RWPE1 (cell line): Measurements from ENCODE around the gene MEX3B.
A peak's percentile ranks its signal among the peaks of the same experiment; 100 is the strongest.

Source experiments
- CTCF ChIA-PET: fragments of 350-600 bp; sonication (Branson Sonifier 250); formaldehyde crosslinking; extraction: SDS; loops from one replicate; lab custom pipeline; 2021; lab: Yijun Ruan, JAX
- POLR2A ChIA-PET: fragments of 400-600 bp; formaldehyde crosslinking; extraction: SDS; loops from one replicate; lab custom pipeline; 2020; ENCODE audit warnings: antibody characterized with exemption; ENCODE audit not compliant: low non-redundant PET; lab: Yijun Ruan, JAX
- DNase-seq: peaks from one replicate; pipeline ENCODE4 v3.0.0; 2012; ENCODE audit warnings: low spot score
- H3K27ac ChIP-seq: fragments of 450-650 bp; 2 replicates; pipeline ENCODE4 v1.5.1; 2017
- CTCF ChIP-seq: fragments of 450-650 bp; conservative IDR thresholded peaks from 2 replicates; pipeline ENCODE4 v1.5.1; 2017; ENCODE audit warnings: low read depth, mild to moderate bottlenecking

MEX3B gene

GRCh38 chr15:82045179-82045891 is 483 bp downstream of the MEX3B start:
- ChIA-PET CTCF (interaction anchor here (0.7 kb wide), 1 partner anchor 214 kb away, joined by 3 read pairs; no protein-coding TSS in a partner anchor), POLR2A (no interaction called here)
- H3K27ac ChIP-seq, result peak overlapping the region; percentile 98
- no peak for TF ChIP-seq CTCF
- peak; percentile 33 for DNase-seq

GRCh38 chr15:82044373-82045178 is 1.2 kb downstream of the MEX3B start:
- POLR2A ChIA-PET, result no interaction called here
- no peak for TF ChIP-seq CTCF
- H3K27ac ChIP-seq, result peak overlapping the region; percentile 98
- CTCF ChIA-PET, result interaction anchor here (0.6 to 0.7 kb wide), 3 partner anchors 214 to 565 kb away, joined by 3 to 6 read pairs (median 4); no protein-coding TSS in a partner anchor
- DNase-seq, result peak; percentile 28

GRCh38 chr15:82043796-82044372 is 1.9 kb downstream of the MEX3B start:
- TF ChIP-seq CTCF, result no peak
- peak overlapping the region; percentile 98 for H3K27ac ChIP-seq
- POLR2A ChIA-PET, result no interaction called here
- no peak for DNase-seq
- CTCF ChIA-PET, result interaction anchor here (0.6 kb wide), 1 partner anchor 566 kb away, joined by 6 read pairs; no protein-coding TSS in a partner anchor

GRCh38 chr15:82043130-82043673 is 2.6 kb downstream of the MEX3B start:
- TF ChIP-seq CTCF, result no peak
- ChIA-PET CTCF (interaction anchor here (0.6 kb wide), 1 partner anchor 1166 kb away, joined by 3 read pairs; no protein-coding TSS in a partner anchor), POLR2A (no interaction called here)
- no peak overlapping the region; the same call in 1 of the 2 replicates for H3K27ac ChIP-seq
- no peak for DNase-seq

GRCh38 chr15:82040862-82041261 is 5.0 kb downstream of the MEX3B start:
- ChIA-PET POLR2A (no interaction called here), CTCF (no interaction called here)
- H3K27ac ChIP-seq, result no peak overlapping the region
- TF ChIP-seq CTCF, result no peak
- no peak for DNase-seq

- TF ChIP-seq CTCF, result no peak
- no peak for DNase-seq
- no peak overlapping the region for H3K27ac ChIP-seq
- CTCF ChIA-PET, result no interaction called here
- POLR2A ChIA-PET, result no interaction called here
Measured at GRCh38 chr15:82040390-82040789, 5.4 kb downstream of the MEX3B start.
